Coronary artery (tissue), 2 donors: Measurements from ENCODE around the gene TPM4.

Experiments used
- DNase-seq: peaks from one replicate; pipeline ENCODE4 v3.0.0-alpha.2; 2017; ENCODE audit warnings: low spot score
- H3K27ac ChIP-seq, 2 donors: fragments of 200-600 bp; sonication (generic); one replicate each; pipeline ENCODE4 v1.5.1; 2016 to 2019
- H3K4me3 ChIP-seq: fragments of 200-600 bp; sonication (generic); 2 replicates; pipeline ENCODE4 v1.5.1; 2016; ENCODE audit warnings: mild to moderate bottlenecking, moderate library complexity
- TF ChIP-seq, protein P1 (sequence below): fragments of 200-600 bp; sonication (generic); IDR thresholded peaks from one replicate; pipeline ENCODE4 v1.5.1; 2019; ENCODE audit warnings: antibody characterized with exemption

The TPM4 gene

DNA sequence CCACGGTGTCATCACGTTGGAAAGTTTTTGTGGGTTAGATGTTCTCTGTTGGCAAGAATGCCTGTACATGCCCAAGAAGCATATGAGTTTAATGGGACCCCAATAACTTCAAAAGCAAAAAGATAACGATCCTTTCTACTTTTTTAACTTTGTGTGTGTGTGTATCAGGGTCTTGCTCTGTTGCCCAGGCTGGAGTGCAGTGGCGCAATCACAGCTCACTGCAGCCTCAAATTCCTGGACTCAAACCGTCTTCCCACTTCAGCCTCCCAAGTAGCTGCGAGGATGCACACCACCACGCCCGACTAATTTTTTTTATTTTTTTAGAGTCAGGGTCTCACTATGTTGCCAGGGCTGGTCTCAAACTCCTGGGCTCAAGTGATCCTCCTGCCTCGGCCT lies 34.3 kb upstream of the TPM4 start:
- TF ChIP-seq, protein P1, sequence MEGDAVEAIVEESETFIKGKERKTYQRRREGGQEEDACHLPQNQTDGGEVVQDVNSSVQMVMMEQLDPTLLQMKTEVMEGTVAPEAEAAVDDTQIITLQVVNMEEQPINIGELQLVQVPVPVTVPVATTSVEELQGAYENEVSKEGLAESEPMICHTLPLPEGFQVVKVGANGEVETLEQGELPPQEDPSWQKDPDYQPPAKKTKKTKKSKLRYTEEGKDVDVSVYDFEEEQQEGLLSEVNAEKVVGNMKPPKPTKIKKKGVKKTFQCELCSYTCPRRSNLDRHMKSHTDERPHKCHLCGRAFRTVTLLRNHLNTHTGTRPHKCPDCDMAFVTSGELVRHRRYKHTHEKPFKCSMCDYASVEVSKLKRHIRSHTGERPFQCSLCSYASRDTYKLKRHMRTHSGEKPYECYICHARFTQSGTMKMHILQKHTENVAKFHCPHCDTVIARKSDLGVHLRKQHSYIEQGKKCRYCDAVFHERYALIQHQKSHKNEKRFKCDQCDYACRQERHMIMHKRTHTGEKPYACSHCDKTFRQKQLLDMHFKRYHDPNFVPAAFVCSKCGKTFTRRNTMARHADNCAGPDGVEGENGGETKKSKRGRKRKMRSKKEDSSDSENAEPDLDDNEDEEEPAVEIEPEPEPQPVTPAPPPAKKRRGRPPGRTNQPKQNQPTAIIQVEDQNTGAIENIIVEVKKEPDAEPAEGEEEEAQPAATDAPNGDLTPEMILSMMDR = no peak
- Histone ChIP-seq H3K4me3 (no peak overlapping the region), H3K27ac (no peak overlapping the region)
- DNase-seq = no peak

- no peak for DNase-seq
- H3K4me3 ChIP-seq = no peak overlapping the region
- TF ChIP-seq, protein P1 = no peak
- no peak overlapping the region for H3K27ac ChIP-seq
Measured at GRCh38 chr19:16042533-16043085, 33.7 kb upstream of the TPM4 start.

GRCh38 chr19:16043156-16043757 lies 33.0 kb upstream of the TPM4 start:
- Histone ChIP-seq H3K4me3 (no peak overlapping the region), H3K27ac (no peak overlapping the region)
- TF ChIP-seq, protein P1 = no peak
- no peak for DNase-seq

DNA sequence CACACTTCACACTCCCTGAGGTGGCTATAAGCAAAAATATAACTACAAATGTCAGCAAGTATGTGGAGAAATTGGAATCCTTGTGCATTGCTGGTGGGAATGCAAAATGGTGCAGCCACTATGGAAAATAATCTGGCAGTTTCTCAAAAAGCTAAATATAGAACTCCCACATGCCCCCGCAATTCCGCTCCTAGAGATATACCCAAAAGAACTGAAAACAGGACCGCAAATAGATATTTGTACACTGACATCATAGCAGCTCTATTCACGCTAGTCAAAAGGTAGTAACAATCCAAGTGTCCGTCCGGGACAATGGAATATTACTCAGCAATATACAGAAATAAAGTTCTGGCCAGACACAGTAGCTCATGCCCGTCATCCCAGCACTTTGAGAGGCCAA lies 31.5 kb upstream of the TPM4 start:
- H3K27ac ChIP-seq = no peak overlapping the region
- H3K4me3 ChIP-seq = no peak overlapping the region
- TF ChIP-seq, protein P1 = no peak
- DNase-seq = no peak

GRCh38 chr19:16045171-16045570 lies 31.1 kb upstream of the TPM4 start:
- no peak overlapping the region for H3K4me3 ChIP-seq
- no peak for DNase-seq
- TF ChIP-seq, protein P1 = no peak
- no peak overlapping the region for H3K27ac ChIP-seq

- Histone ChIP-seq H3K4me3 (no peak overlapping the region), H3K27ac (no peak overlapping the region)
- no peak for DNase-seq
- TF ChIP-seq, protein P1 = no peak
Measured at GRCh38 chr19:16045893-16046292, 30.4 kb upstream of the TPM4 start.

GRCh38 chr19:16048583-16048982 lies 27.7 kb upstream of the TPM4 start:
- no peak for DNase-seq
- TF ChIP-seq, protein P1 = no peak
- Histone ChIP-seq H3K4me3 (no peak overlapping the region), H3K27ac (no peak overlapping the region)
